ENCODE data around the gene CELF3. TPM values are rescaled to one million over a fixed set of nuclear protein-coding genes. Genes with fewer than 3 reads are reported as not detected.

Gene CELF3
- polyA plus RNA-seq, 1 of the 3 experiments (the other 2 are of a cell fraction) = 0.25 TPM

GRCh38 chr1:151703813-151704212, 12.8 kb downstream of the CELF3 start:
- Histone ChIP-seq H3K9me3 (no peaks in the 10 kb centered on the region), H3F3A (replicated peaks; ENCODE audit: insufficient read depth) (no peaks in the 10 kb centered on the region), H3K4me1 (ENCODE audit: control insufficient read depth in 1 of 2, insufficient read depth in 2 of 2, low read depth in 1 of 2, low read length in 1 of 2) (no peaks in the 10 kb centered on the region), H3K4me3 (ENCODE audit: low read depth in 2 of 2, low read length in 1 of 2) (no peak overlapping the region), H4K20me1 (ENCODE audit: insufficient read depth) (no peaks in the 10 kb centered on the region), H3K4me2 (no peak overlapping the region), H2AFZ (ENCODE audit: low read depth) (no peak overlapping the region), H3K27ac (ENCODE audit: low read depth in 2 of 2, low read length in 1 of 2) (no peak overlapping the region), H3K27me3 (ENCODE audit: insufficient read depth) (no peaks in the 10 kb centered on the region), H3K9me2 (no peaks in the 10 kb centered on the region), H3K9ac (no peak overlapping the region), H3K36me3 (replicated peaks in 1 of 2; ENCODE audit: control insufficient read depth in 1 of 2, insufficient read depth in 2 of 2, low read length in 1 of 2) (peaks cover 2 to 24% of the 10 kb centered on the region in 2 experiments), H3K79me2 (ENCODE audit: insufficient read depth) (no peaks in the 10 kb centered on the region)
- 93% methylated on average over 17 of the region's 17 CpGs for WGBS (ENCODE audit: low lambda C conversion rate)
- DNase-seq = no peak
- CTCF ChIA-PET = interaction anchor here (1.7 kb wide), 1 partner anchor 31 kb away, joined by 5 read pairs; no protein-coding TSS in a partner anchor
- no peak for TF ChIP-seq ELF1 (IDR thresholded peaks at IDR 0.05)
- no peak for TF ChIP-seq POLR2AphosphoS5 (IDR thresholded peaks at IDR 0.05; ENCODE audit: low read depth, low read length)
- no peak for TF ChIP-seq TAF1 (IDR thresholded peaks at IDR 0.05; ENCODE audit: borderline replicate concordance, low read depth, low read length)
- no peak for TF ChIP-seq MEF2A (IDR thresholded peaks at IDR 0.05; ENCODE audit: borderline replicate concordance, low read depth)
- POLR2A ChIA-PET = no interaction called here

DNA sequence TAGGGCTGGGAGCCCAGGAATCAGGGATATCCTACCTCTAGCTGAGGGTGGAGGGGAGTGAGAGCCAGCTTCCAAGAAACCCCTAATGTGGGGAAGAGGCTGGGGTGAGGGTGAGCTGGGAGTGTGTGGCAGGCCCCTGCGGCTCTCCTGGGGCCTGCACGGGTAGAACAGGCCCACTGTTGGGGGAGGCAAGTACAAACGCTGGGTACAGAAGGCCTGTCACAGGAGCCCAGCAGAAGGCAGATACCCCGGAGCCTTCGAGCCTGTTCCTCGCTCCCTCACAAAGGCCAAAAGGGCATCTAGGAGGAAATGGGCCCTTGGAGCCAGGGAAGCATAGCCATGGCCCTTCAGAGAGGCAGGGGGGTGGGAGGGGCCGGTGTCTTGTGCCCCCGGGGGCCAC, 13.7 kb downstream of the CELF3 start:
- H3K4me3 ChIP-seq (ENCODE audit: low read depth in 2 of 2, low read length in 1 of 2) = no peak overlapping the region
- POLR2A ChIA-PET = no interaction called here
- H3K36me3 ChIP-seq (replicated peaks in 1 of 2; ENCODE audit: control insufficient read depth in 1 of 2, insufficient read depth in 2 of 2, low read length in 1 of 2) = peaks cover 4 to 30% of the 10 kb centered on the region in 2 experiments
- H3K4me1 ChIP-seq (ENCODE audit: control insufficient read depth in 1 of 2, insufficient read depth in 2 of 2, low read depth in 1 of 2, low read length in 1 of 2) = no peaks in the 10 kb centered on the region
- no peaks in the 10 kb centered on the region for H3K79me2 ChIP-seq (ENCODE audit: insufficient read depth)
- H2AFZ ChIP-seq (ENCODE audit: low read depth) = no peak overlapping the region
- no peak overlapping the region for H3K9ac ChIP-seq
- 64% methylated on average over 5 of the region's 8 CpGs for WGBS (ENCODE audit: low lambda C conversion rate)
- no peak overlapping the region for H3K27ac ChIP-seq (ENCODE audit: low read depth in 2 of 2, low read length in 1 of 2)
- H3K4me2 ChIP-seq = no peak overlapping the region
- H3F3A ChIP-seq (replicated peaks; ENCODE audit: insufficient read depth) = no peaks in the 10 kb centered on the region
- no peaks in the 10 kb centered on the region for H3K9me3 ChIP-seq
- no peak for DNase-seq
- H4K20me1 ChIP-seq (ENCODE audit: insufficient read depth) = no peaks in the 10 kb centered on the region
- no peaks in the 10 kb centered on the region for H3K27me3 ChIP-seq (ENCODE audit: insufficient read depth)
- no peak for TF ChIP-seq ELF1 (IDR thresholded peaks at IDR 0.05)
- no peak for TF ChIP-seq EP300 (IDR thresholded peaks at IDR 0.05; ENCODE audit: borderline replicate concordance in 1 of 2, low read depth in 1 of 2, low read length in 1 of 2)
- TF ChIP-seq JUND (IDR thresholded peaks at IDR 0.05) = no peak
- no peak for TF ChIP-seq TAF1 (IDR thresholded peaks at IDR 0.05; ENCODE audit: borderline replicate concordance, low read depth, low read length)
- TF ChIP-seq USF2 (IDR thresholded peaks at IDR 0.05; ENCODE audit: borderline replicate concordance, low read depth, low read length) = no peak
- TF ChIP-seq YY1 (IDR thresholded peaks at IDR 0.05; ENCODE audit: low read depth) = no peak
- TF ChIP-seq EZH2phosphoT487 (IDR thresholded peaks at IDR 0.05; ENCODE audit: borderline replicate concordance, low read depth) = no peak
- TF ChIP-seq MXI1 (IDR thresholded peaks at IDR 0.05; ENCODE audit: low read depth, low read length) = no peak
- TF ChIP-seq NFIC (IDR thresholded peaks at IDR 0.05; ENCODE audit: borderline replicate concordance) = no peak
- TF ChIP-seq RXRA (IDR thresholded peaks at IDR 0.05; ENCODE audit: borderline replicate concordance, low read depth) = no peak
- no peak for TF ChIP-seq FOXJ3 (CRISPR knock-in tag; IDR thresholded peaks at IDR 0.05)
- TF ChIP-seq, protein P1, sequence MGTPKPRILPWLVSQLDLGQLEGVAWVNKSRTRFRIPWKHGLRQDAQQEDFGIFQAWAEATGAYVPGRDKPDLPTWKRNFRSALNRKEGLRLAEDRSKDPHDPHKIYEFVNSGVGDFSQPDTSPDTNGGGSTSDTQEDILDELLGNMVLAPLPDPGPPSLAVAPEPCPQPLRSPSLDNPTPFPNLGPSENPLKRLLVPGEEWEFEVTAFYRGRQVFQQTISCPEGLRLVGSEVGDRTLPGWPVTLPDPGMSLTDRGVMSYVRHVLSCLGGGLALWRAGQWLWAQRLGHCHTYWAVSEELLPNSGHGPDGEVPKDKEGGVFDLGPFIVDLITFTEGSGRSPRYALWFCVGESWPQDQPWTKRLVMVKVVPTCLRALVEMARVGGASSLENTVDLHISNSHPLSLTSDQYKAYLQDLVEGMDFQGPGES (IDR thresholded peaks at IDR 0.05; ENCODE audit: low read depth, low read length) = no peak
- TF ChIP-seq CHD2 (IDR thresholded peaks at IDR 0.05; ENCODE audit: low read length, partially characterized antibody) = no peak
- no peak for TF ChIP-seq FOSL2 (IDR thresholded peaks at IDR 0.05; ENCODE audit: borderline replicate concordance, low read depth)
- TF ChIP-seq CTCF (IDR thresholded peaks at IDR 0.05) = no peak
- no peak for TF ChIP-seq RFX5 (IDR thresholded peaks at IDR 0.05; ENCODE audit: low read length)
- TF ChIP-seq RAD21 (IDR thresholded peaks at IDR 0.05; ENCODE audit: low read length) = no peak
- no peak for TF ChIP-seq TCF12 (IDR thresholded peaks at IDR 0.05)
- no peaks in the 10 kb centered on the region for H3K9me2 ChIP-seq
- CTCF ChIA-PET = no interaction called here

All from SK-N-SH (cell line).